ENCODE results near the gene CDC14A.

CDC14A gene

GRCh38 chr1:100476735-100477290, 124.5 kb downstream of the CDC14A start:
- Histone ChIP-seq H3K9me3 (ENCODE audit: control insufficient read depth, insufficient read depth, low read length) (no peaks in the 10 kb centered on the region), H3K4me2 (ENCODE audit: low read length) (no peak overlapping the region), H3K36me3 (ENCODE audit: control insufficient read depth, low read length) (no peaks in the 10 kb centered on the region), H3K4me1 (ENCODE audit: control insufficient read depth, low read length) (no peaks in the 10 kb centered on the region), H3K27ac (ENCODE audit: low read depth, low read length) (no peak overlapping the region), H3F3A (ENCODE audit: control insufficient read depth, insufficient read depth) (no peaks in the 10 kb centered on the region), H3K4me3 (ENCODE audit: low read length) (no peak overlapping the region), H3K79me2 (ENCODE audit: control insufficient read depth, low read length) (no peaks in the 10 kb centered on the region), H4K20me1 (ENCODE audit: control insufficient read depth, insufficient read depth, low read depth, low read length) (no peaks in the 10 kb centered on the region), H3K9me2 (replicated peaks; ENCODE audit: control insufficient read depth, low read length) (no peaks in the 10 kb centered on the region), H3K27me3 (ENCODE audit: control insufficient read depth, low read length) (no peaks in the 10 kb centered on the region)
- TF ChIP-seq EZH2phosphoT487 (IDR thresholded peaks at IDR 0.05; ENCODE audit: borderline replicate concordance, low read length) (no peak), CTCF (IDR thresholded peaks at IDR 0.05; ENCODE audit: low read depth, low read length, poor library complexity, severe bottlenecking) (no peak)

GRCh38 chr1:100478816-100479215, 126.5 kb downstream of the CDC14A start:
- Histone ChIP-seq H4K20me1 (ENCODE audit: control insufficient read depth, insufficient read depth, low read depth, low read length) (no peaks in the 10 kb centered on the region), H3K9me3 (ENCODE audit: control insufficient read depth, insufficient read depth, low read length) (no peaks in the 10 kb centered on the region), H3K79me2 (ENCODE audit: control insufficient read depth, low read length) (no peaks in the 10 kb centered on the region), H3K4me2 (ENCODE audit: low read length) (no peak overlapping the region), H3K4me3 (ENCODE audit: low read length) (no peak overlapping the region), H3K27me3 (ENCODE audit: control insufficient read depth, low read length) (no peaks in the 10 kb centered on the region), H3K36me3 (ENCODE audit: control insufficient read depth, low read length) (no peaks in the 10 kb centered on the region), H3K9me2 (replicated peaks; ENCODE audit: control insufficient read depth, low read length) (no peaks in the 10 kb centered on the region), H3F3A (ENCODE audit: control insufficient read depth, insufficient read depth) (no peaks in the 10 kb centered on the region), H3K27ac (ENCODE audit: low read depth, low read length) (no peak overlapping the region), H3K4me1 (ENCODE audit: control insufficient read depth, low read length) (no peaks in the 10 kb centered on the region)
- TF ChIP-seq CTCF (IDR thresholded peaks at IDR 0.05; ENCODE audit: low read depth, low read length, poor library complexity, severe bottlenecking) (no peak), EZH2phosphoT487 (IDR thresholded peaks at IDR 0.05; ENCODE audit: borderline replicate concordance, low read length) (no peak)

- Histone ChIP-seq H4K20me1 (ENCODE audit: control insufficient read depth, insufficient read depth, low read depth, low read length) (no peaks in the 10 kb centered on the region), H3F3A (ENCODE audit: control insufficient read depth, insufficient read depth) (no peaks in the 10 kb centered on the region), H3K36me3 (ENCODE audit: control insufficient read depth, low read length) (no peaks in the 10 kb centered on the region), H3K79me2 (ENCODE audit: control insufficient read depth, low read length) (no peaks in the 10 kb centered on the region), H3K9me3 (ENCODE audit: control insufficient read depth, insufficient read depth, low read length) (no peaks in the 10 kb centered on the region), H3K27ac (ENCODE audit: low read depth, low read length) (no peak overlapping the region), H3K9me2 (replicated peaks; ENCODE audit: control insufficient read depth, low read length) (no peaks in the 10 kb centered on the region), H3K4me3 (ENCODE audit: low read length) (no peak overlapping the region), H3K4me1 (ENCODE audit: control insufficient read depth, low read length) (no peaks in the 10 kb centered on the region), H3K27me3 (ENCODE audit: control insufficient read depth, low read length) (no peaks in the 10 kb centered on the region), H3K4me2 (ENCODE audit: low read length) (no peak overlapping the region)
- no peak for TF ChIP-seq CTCF (IDR thresholded peaks at IDR 0.05; ENCODE audit: low read depth, low read length, poor library complexity, severe bottlenecking)
- TF ChIP-seq EZH2phosphoT487 (IDR thresholded peaks at IDR 0.05; ENCODE audit: borderline replicate concordance, low read length): no peak
Measured at GRCh38 chr1:100479620-100480338, 127.5 kb downstream of the CDC14A start.

All from DOHH2 (cell line).